RWPE2 (cell line): Measurements from ENCODE around the gene GNA15.
"Not testable (repeated sequence)": the region's sequence is repeated elsewhere in the genome, so short reads cannot be mapped to it uniquely, and the experiment has no call there.

ENCODE experiments used
- ATAC-seq: fragments of 200-7000 bp; cut with Tn5 transposase; 3 replicates; pipeline ENCODE4 v1.9.1; 2021; ENCODE audit warnings: low read depth
- DNase-seq: peaks from one replicate; pipeline ENCODE4 v3.0.0-alpha.2; 2020; ENCODE audit warnings: low spot score
- H3K27ac ChIP-seq: fragments of 450-650 bp; 2 replicates; pipeline ENCODE4 v1.5.1; 2017; ENCODE audit warnings: mild to moderate bottlenecking; ENCODE audit not compliant: poor library complexity, severe bottlenecking
- H3K27me3 ChIP-seq: fragments of 250-450 bp; sonication (Bioruptor Pico); 2 replicates; pipeline ENCODE4 v1.5.1; 2021; ENCODE audit warnings: mild to moderate bottlenecking, moderate library complexity; ENCODE audit not compliant: insufficient read depth, poor library complexity, severe bottlenecking
- H3K36me3 ChIP-seq: fragments of 250-450 bp; sonication (Bioruptor Pico); 2 replicates; pipeline ENCODE4 v1.5.1; 2020; ENCODE audit warnings: low read depth, mild to moderate bottlenecking, moderate library complexity
- H3K4me1 ChIP-seq: fragments of 250-450 bp; sonication (Bioruptor Pico); 2 replicates; pipeline ENCODE4 v1.5.1; 2021; ENCODE audit warnings: mild to moderate bottlenecking, moderate library complexity; ENCODE audit not compliant: insufficient read depth, poor library complexity, severe bottlenecking
- H3K4me3 ChIP-seq: fragments of 250-450 bp; sonication (Bioruptor Pico); 2 replicates; pipeline ENCODE4 v1.5.1; 2021; ENCODE audit warnings: mild to moderate bottlenecking, moderate library complexity; ENCODE audit not compliant: severe bottlenecking
- H3K9me3 ChIP-seq: fragments of 250-450 bp; sonication (Bioruptor Pico); 2 replicates; pipeline ENCODE4 v1.5.1; 2021; ENCODE audit warnings: mild to moderate bottlenecking, moderate library complexity; ENCODE audit not compliant: severe bottlenecking
- CTCF ChIP-seq: fragments of 450-650 bp; IDR thresholded peaks from one replicate; pipeline ENCODE4 v1.5.1; 2017; ENCODE audit warnings: mild to moderate bottlenecking, moderate library complexity; ENCODE audit not compliant: poor library complexity, severe bottlenecking

GNA15 gene

DNA sequence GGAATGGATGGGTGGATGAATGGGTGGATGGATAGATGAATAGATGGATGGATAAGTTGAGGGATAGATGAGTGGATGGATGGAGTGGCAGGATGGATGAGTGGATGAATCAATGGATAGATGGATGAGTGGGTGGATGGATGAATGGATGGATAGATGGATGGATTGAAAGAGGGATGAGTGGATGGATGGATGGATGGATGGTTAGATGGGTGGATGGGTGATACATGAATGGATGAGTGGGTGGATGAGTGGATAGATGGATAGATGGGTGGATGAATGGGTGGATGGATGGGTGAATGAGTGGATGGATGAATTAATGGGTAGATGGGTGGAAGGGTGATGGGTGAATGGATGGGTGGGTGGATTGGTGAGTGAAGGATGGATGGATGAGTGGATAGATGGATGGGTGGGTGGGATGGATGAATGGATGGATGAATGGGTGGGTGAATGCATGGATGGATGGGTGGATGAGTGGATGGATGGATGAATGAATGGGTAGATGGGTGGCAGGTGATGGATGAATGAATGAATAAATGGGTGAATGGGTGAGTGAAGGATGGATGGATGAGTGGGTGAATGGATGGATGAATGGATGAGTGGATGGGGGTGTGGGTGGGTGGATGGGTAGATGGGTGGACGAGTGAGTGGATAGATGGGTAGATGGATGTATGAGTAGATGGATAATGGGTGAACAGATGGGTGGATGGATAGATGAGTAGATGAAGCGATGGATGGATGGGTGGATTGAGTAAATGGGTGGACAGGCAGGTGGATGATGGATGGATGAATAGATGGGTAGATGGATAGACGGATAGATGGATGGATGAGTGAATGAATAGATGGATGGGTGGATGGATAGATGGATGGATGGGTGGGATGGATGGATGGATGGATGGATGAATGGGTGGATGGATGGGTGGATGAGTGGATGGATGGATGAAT lies 17.7 kb downstream of the GNA15 start:
- Histone ChIP-seq H3K36me3 (peaks cover 73% of the 10 kb centered on the region), H3K4me3 (no peak overlapping the region), H3K27me3 (no peaks in the 10 kb centered on the region), H3K9me3 (no peaks in the 10 kb centered on the region), H3K27ac (peak overlapping the region; percentile 93), H3K4me1 (peaks cover 9% of the 10 kb centered on the region)
- no peak for DNase-seq
- TF ChIP-seq CTCF = no peak
- no peak for ATAC-seq

DNA sequence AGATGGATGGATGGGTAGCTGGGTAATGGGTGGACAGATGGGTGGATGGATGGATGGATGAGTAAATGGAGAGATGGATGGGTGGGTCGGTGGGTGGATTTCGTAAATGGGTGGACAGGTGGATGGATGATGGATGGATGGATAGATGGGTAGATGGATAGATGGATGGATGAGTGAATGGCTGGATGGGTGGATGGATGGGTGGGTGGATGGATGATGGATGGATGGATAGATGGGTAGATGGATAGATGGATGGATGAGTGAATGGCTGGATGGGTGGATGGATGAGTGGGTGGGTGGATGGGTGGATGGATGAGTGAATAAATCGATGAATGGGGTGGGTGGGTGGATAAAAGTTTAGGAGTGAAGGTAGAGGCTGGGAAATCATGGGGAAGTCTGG lies 18.6 kb downstream of the GNA15 start:
- not testable (repeated sequence) for DNase-seq, H3K4me3 ChIP-seq, H3K27me3 ChIP-seq, H3K4me1 ChIP-seq, ATAC-seq, H3K9me3 ChIP-seq
- Histone ChIP-seq H3K36me3 (peaks cover 71% of the 10 kb centered on the region), H3K27ac (peak overlapping the region; percentile 93)

DNA sequence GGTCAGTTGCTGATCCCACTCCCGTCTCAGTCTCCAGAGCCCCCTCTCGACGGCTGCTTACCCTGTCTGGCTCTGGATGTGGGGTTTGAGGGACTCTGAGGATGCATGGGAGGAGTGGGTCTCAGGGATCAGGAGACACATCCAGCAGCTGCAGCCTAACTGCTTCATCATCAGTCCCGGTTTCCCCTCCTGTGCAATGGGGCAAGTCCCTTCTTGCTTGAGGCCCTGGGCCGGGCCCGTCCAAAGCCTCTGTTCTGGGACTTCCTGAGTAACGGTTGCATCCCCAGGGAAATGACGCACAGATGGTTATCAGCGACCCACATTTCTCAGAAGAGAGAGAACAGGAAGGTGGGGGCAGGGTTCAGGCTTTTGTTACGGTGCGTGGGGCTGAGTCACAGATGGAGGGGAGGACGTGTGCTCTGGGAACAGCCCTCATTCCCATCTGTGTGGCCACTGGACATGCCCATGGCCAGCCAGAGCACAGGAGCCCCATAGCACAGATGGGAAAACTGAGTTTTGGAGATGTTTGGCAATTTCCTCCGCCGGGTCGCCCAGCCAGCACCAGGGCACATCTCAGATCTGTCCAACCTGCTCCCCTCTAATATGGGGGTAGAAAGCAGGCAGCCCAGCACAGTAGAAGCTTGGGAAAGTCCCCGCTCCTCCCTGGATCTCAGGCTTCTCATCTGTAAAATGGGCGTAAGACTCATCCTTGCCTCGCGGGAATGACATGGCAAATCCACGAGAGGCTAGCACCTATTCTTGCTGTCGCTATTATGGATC lies 19.3 kb downstream of the GNA15 start:
- peak overlapping the region; percentile 93 for H3K27ac ChIP-seq
- H3K27me3 ChIP-seq = no peaks in the 10 kb centered on the region
- H3K36me3 ChIP-seq = peaks cover 71% of the 10 kb centered on the region
- H3K4me3 ChIP-seq = no peak overlapping the region
- ATAC-seq (peak; percentile 95), DNase-seq (peak; percentile 97)
- peaks cover 9% of the 10 kb centered on the region for H3K4me1 ChIP-seq
- no peaks in the 10 kb centered on the region for H3K9me3 ChIP-seq
- peak; percentile 5 for TF ChIP-seq CTCF

DNA sequence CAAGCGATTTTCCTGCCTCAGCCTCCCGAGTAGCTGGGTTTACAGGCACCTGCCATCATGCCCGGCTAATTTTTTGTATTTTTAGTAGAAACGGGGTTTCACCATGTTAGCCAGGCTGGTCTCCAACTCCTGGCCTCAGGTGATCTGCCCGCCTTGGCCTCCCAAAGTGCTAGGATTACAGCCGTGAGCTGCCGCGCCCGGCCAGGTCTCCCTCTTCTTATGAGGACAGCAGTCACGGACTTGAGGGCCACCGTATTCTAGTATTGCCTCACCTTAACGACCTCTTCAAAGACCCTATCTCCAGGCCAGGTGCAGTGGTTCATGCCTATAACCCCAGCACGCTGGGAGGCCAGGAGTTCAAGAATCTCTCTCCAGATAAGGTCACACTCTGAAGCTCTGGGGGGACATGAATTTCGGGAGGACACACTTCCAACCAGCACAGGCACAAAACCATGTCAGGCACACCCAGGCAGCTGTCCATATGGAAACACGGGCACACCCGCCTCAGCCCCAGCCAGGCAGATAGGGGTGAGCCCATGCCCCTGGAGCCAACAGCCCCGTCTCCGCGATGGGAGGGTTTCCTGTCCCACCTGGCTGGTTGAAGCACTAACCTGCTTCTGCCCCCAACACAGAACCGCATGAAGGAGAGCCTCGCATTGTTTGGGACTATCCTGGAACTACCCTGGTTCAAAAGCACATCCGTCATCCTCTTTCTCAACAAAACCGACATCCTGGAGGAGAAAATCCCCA lies 21.4 kb downstream of the GNA15 start:
- Histone ChIP-seq H3K9me3 (no peaks in the 10 kb centered on the region), H3K27me3 (no peaks in the 10 kb centered on the region), H3K36me3 (peaks cover 75% of the 10 kb centered on the region), H3K27ac (no peak overlapping the region), H3K4me1 (peaks cover 18% of the 10 kb centered on the region), H3K4me3 (no peak overlapping the region)
- ATAC-seq = no peak
- no peak for TF ChIP-seq CTCF
- DNase-seq = no peak

DNA sequence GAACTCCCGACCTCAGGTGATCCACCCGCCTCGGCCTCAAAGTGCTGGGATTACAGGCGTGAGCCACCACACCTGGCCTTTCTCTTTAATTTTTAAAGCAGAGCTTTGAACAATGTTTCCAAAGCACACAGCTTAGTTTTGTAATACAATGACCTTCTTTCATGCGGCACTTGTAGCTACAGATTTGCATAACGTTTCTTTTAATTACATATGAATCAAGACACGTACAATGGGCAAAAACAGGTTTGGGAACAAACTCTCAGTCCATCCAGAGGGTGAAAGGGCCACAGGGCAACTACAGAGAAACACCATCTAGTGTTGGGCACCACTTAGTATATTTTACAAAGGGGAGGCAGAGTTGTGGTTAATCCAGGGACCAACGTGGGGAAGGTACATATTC lies 23.7 kb downstream of the GNA15 start:
- no peaks in the 10 kb centered on the region for H3K27me3 ChIP-seq
- peak overlapping the region; percentile 52 for H3K27ac ChIP-seq
- no peak overlapping the region for H3K4me3 ChIP-seq
- no peak for DNase-seq
- no peak for ATAC-seq
- peaks cover 92% of the 10 kb centered on the region for H3K36me3 ChIP-seq
- H3K9me3 ChIP-seq = no peaks in the 10 kb centered on the region
- TF ChIP-seq CTCF = no peak
- peaks cover 16% of the 10 kb centered on the region for H3K4me1 ChIP-seq
